A673 (cell line): ENCODE measurements around the gene SLX9. TPM values are rescaled to one million over a fixed set of nuclear protein-coding genes. Genes with fewer than 3 reads are reported as not detected.
A peak's percentile ranks its signal among the peaks of the same experiment; 100 is the strongest.

ENCODE experiments used
- Bru-seq: library from RNA; stranded (reverse); fragments of 400-500 nt; gene quantifications from one replicate; lab custom pipeline; 2021; lab: Mats Ljungman, UMichigan
- BruChase-seq, 2 experiments: library from RNA; stranded (reverse); fragments of 400-500 nt; gene quantifications; one replicate each; lab custom pipeline; 2021; lab: Mats Ljungman, UMichigan
- BruUV-seq: library from RNA; stranded (reverse); fragments of 400-500 nt; replicated peaks from 2 replicates; lab custom pipeline; 2021; lab: Mats Ljungman, UMichigan
- CTCF ChIA-PET: fragments of 300-600 bp; sonication (Branson Sonifier 250); formaldehyde crosslinking; loops from one replicate; lab custom pipeline; 2022; ENCODE audit warnings: antibody characterized with exemption; lab: Charles Lee
- POLR2A ChIA-PET: fragments of 300-600 bp; sonication (Branson Sonifier 250); formaldehyde crosslinking; loops from one replicate; lab custom pipeline; 2022; ENCODE audit warnings: antibody characterized with exemption; ENCODE audit not compliant: low non-redundant PET; lab: Charles Lee
- DNase-seq: peaks from one replicate; pipeline ENCODE4 v3.0.0-alpha.2; 2015; ENCODE audit warnings: low spot score
- H3K27ac ChIP-seq: fragments of 200-600 bp; sonication (generic); 2 replicates; pipeline ENCODE4 v1.5.1; 2016; ENCODE audit warnings: mixed run types, low read depth, mild to moderate bottlenecking, mixed read lengths, antibody characterized with exemption, low read length; ENCODE audit not compliant: poor library complexity, severe bottlenecking
- H3K27me3 ChIP-seq: fragments of 200-600 bp; sonication (generic); replicated peaks from 2 replicates; pipeline ENCODE4 v1.6.1; 2017; ENCODE audit warnings: mixed run types, low read depth, mild to moderate bottlenecking, mixed read lengths, antibody characterized with exemption, low read length; ENCODE audit not compliant: insufficient read depth, poor library complexity
- H3K36me3 ChIP-seq: fragments of 200-600 bp; sonication (generic); 2 replicates; pipeline ENCODE4 v1.6.1; 2016; ENCODE audit warnings: mixed run types, mild to moderate bottlenecking, mixed read lengths, antibody characterized with exemption, low read length; ENCODE audit not compliant: insufficient read depth, poor library complexity, severe bottlenecking
- H3K4me1 ChIP-seq: fragments of 200-600 bp; sonication (generic); 2 replicates; pipeline ENCODE4 v1.6.1; 2017; ENCODE audit warnings: mixed run types, mild to moderate bottlenecking, mixed read lengths, antibody characterized with exemption, low read length; ENCODE audit not compliant: insufficient read depth, poor library complexity, severe bottlenecking
- H3K4me3 ChIP-seq: fragments of 200-600 bp; sonication (generic); 2 replicates; pipeline ENCODE4 v1.5.1; 2016; ENCODE audit warnings: low read depth, mixed run types, mild to moderate bottlenecking, mixed read lengths, low read length; ENCODE audit not compliant: poor library complexity, severe bottlenecking
- H3K9me3 ChIP-seq: fragments of 200-600 bp; sonication (generic); 2 replicates; pipeline ENCODE4 v1.6.1; 2016; ENCODE audit warnings: mixed run types, low read depth, mild to moderate bottlenecking, mixed read lengths, antibody characterized with exemption, low read length; ENCODE audit not compliant: poor library complexity, severe bottlenecking
- EZH2 ChIP-seq: fragments of 200-600 bp; sonication (generic); IDR thresholded peaks from 2 replicates; pipeline ENCODE4 v1.6.1; 2017; ENCODE audit warnings: borderline replicate concordance, low read depth, mild to moderate bottlenecking, mixed read lengths, antibody characterized with exemption, low read length; ENCODE audit not compliant: poor library complexity, severe bottlenecking
- intact Hi-C: fragments of 100-400 bp; cut with micrococcal nuclease; formaldehyde crosslinking; loops from one replicate; pipeline ENCODE4 v1.10.0; 2022; ENCODE audit not compliant: unreplicated experiment
- long read RNA-seq: library from polyadenylated mRNA; stranded (forward); transcript quantifications from one replicate; pipeline ENCODE4 v2.0.0, GENCODE V29; 2022
- total RNA-seq: library from RNA; stranded (reverse); gene quantifications from 2 replicates; pipeline ENCODE4 v1.2.3, GENCODE V29; 2021
- TF ChIP-seq, protein P1 (sequence below): fragments of 300-800, 200-600 bp; sonication (generic); conservative IDR thresholded peaks from 2 replicates; pipeline ENCODE4 v1.5.1; 2017; ENCODE audit warnings: low read depth, mild to moderate bottlenecking, antibody characterized with exemption, low read length, moderate library complexity, mixed read lengths

Gene SLX9, protein sequence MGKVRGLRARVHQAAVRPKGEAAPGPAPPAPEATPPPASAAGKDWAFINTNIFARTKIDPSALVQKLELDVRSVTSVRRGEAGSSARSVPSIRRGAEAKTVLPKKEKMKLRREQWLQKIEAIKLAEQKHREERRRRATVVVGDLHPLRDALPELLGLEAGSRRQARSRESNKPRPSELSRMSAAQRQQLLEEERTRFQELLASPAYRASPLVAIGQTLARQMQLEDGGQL
- total RNA-seq = 114 and 115 TPM in 2 replicates
- Bru-seq, nascent RNA = percentile 82 among the genes with signal in this experiment
- BruChase-seq, experiment 1, labeled RNA remaining after a 2-hour chase = percentile 89 among the genes with signal in this experiment
- percentile 94 among the genes with signal in this experiment for BruChase-seq, experiment 2, labeled RNA remaining after a 6-hour chase
- long read RNA-seq, transcript FAM207A-202 (6 exons, 880 nt) = major isoform, 21 of 139 reads
- long read RNA-seq, transcript FAM207A-201 (6 exons, 927 nt) = minor isoform, 14 of 139 reads
- long read RNA-seq, partial matches to known transcripts = 65 of 139 reads
- long read RNA-seq, other reads (novel, unspliced or antisense) = 39 of 139 reads

DNA sequence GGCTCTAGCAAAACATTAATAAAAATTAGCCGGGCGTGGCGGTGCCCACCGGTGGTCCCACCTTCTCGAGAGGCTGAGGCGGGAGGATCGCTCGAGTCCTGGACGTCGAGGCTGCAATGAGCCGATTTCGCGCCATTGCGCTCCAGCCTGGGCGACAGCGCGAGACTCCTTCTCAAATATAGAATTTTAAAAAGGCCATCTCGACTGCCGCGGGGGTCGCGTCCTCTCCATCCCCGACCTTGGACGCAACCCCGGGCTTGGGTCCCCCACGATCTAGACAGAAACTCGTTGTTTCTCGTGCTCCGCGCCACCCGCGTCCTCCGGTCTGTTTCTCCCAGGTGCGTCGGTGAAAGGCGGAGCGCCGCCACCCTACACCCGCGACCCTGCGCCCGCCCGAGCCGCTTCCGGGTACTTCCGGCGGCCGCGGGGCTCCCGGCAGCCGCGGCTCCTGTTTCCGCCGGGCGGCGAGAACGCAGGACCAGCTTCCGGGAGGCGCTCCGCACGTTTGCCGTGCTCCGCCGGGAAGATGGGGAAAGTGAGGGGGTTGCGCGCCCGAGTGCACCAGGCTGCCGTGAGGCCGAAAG lies at the start of gene SLX9:
TSS of gene SLX9 (plus strand) at position 498 of the 584 bp plus-strand sequence. CDS start at position 527, 29 bp downstream.
- TF ChIP-seq, protein P1, sequence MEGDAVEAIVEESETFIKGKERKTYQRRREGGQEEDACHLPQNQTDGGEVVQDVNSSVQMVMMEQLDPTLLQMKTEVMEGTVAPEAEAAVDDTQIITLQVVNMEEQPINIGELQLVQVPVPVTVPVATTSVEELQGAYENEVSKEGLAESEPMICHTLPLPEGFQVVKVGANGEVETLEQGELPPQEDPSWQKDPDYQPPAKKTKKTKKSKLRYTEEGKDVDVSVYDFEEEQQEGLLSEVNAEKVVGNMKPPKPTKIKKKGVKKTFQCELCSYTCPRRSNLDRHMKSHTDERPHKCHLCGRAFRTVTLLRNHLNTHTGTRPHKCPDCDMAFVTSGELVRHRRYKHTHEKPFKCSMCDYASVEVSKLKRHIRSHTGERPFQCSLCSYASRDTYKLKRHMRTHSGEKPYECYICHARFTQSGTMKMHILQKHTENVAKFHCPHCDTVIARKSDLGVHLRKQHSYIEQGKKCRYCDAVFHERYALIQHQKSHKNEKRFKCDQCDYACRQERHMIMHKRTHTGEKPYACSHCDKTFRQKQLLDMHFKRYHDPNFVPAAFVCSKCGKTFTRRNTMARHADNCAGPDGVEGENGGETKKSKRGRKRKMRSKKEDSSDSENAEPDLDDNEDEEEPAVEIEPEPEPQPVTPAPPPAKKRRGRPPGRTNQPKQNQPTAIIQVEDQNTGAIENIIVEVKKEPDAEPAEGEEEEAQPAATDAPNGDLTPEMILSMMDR = no peak
- no peak for TF ChIP-seq EZH2
- H3K9me3 ChIP-seq = no peaks in the 10 kb centered on the region
- intact Hi-C loops = no loop called here
- no peaks in the 10 kb centered on the region for H3K27me3 ChIP-seq
- H3K4me3 ChIP-seq = peak within 1 kb of the TSS; percentile 71
- peak; percentile 94 for DNase-seq
- BruUV-seq = no TSS peak
- CTCF ChIA-PET = no interaction called here
- H3K4me1 ChIP-seq = peaks cover 21% of the 10 kb centered on the region
- POLR2A ChIA-PET = interaction anchor here (0.7 kb wide), 1 partner anchor 11 kb away, joined by 10 read pairs; no protein-coding TSS in a partner anchor
- peak within 1 kb of the TSS; percentile 100 for H3K27ac ChIP-seq
- peaks cover 38% of the 10 kb centered on the region for H3K36me3 ChIP-seq

DNA sequence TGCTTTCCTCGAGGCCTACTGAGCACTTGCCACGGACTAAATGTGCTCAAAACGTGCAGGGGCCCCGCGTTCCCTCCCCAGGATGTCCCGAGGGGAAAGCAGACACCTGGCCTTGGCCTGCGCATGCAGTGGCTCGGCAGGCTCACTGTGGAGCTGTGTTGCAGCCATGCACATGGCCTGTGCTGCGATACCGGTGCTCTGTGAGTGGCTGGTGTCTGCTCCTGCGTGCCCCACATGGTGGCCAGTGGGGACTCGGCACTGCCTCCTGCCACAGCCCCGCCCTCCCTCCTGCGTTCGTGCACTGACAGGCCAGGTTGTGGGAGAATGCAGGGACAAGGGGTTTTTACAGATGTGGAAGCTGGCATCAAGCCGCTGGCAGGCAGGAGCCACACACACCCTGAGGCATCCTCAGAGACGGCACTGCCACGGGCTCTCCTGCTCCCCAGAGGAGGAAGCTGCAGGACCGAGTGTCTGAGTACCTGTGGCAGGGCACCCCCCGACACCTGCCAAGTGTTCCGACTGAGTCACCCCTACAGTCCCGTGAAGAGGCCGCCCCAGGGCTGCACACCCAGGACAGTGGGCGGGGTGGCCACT lies 49.4 kb upstream of the SLX9 start:
- H3K36me3 ChIP-seq = no peaks in the 10 kb centered on the region
- peak overlapping the region; percentile 30 for H3K27ac ChIP-seq
- DNase-seq = no peak
- no peaks in the 10 kb centered on the region for H3K27me3 ChIP-seq
- ChIA-PET CTCF (no interaction called here), POLR2A (no interaction called here)
- no peak overlapping the region for H3K4me3 ChIP-seq
- intact Hi-C loops = loop anchor here (5.0 kb wide), 2 partner anchors 42 to 247 kb away; no protein-coding TSS in a partner anchor
- TF ChIP-seq, protein P1 = no peak
- no peak for TF ChIP-seq EZH2
- no peaks in the 10 kb centered on the region for H3K9me3 ChIP-seq
- no TSS peak for BruUV-seq
- peaks cover 4% of the 10 kb centered on the region for H3K4me1 ChIP-seq

DNA sequence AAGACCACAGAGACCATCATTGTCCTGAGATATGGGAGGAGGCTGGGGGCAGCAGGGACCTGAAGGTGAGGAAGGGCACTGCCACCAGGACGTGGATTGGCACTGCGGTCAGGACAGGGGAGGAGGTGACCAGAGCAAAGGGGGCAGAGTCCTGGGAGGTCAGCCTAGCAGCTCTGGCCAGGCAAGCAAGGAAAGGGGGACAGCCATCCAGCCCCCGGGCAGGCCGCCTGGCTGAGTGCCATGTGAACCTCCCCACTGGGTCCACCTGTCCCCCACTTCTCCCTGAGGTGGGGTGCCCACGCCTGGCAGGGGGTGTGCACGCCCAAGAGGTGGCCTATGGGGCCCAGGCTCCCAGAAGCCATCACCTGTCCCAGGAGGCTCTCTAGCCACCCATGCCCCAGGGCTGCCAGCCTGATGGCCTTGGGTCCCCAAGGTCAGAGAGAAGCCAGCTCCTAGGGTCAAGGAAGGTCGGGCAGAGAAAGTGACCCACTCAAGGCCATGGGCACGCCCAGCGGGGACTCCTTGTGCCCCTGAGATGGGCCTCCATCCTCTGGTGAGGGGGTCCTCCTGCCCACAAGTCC lies 48.8 kb upstream of the SLX9 start:
- no peaks in the 10 kb centered on the region for H3K27me3 ChIP-seq
- no peak overlapping the region for H3K27ac ChIP-seq
- H3K4me1 ChIP-seq = peaks cover 4% of the 10 kb centered on the region
- BruUV-seq = no TSS peak
- TF ChIP-seq, protein P1 = no peak
- TF ChIP-seq EZH2 = no peak
- POLR2A ChIA-PET = no interaction called here
- H3K9me3 ChIP-seq = no peaks in the 10 kb centered on the region
- intact Hi-C loops = loop anchor here (5.0 kb wide), 2 partner anchors 41 to 246 kb away; no protein-coding TSS in a partner anchor
- no peak overlapping the region for H3K4me3 ChIP-seq
- CTCF ChIA-PET = no interaction called here
- no peak for DNase-seq
- H3K36me3 ChIP-seq = no peaks in the 10 kb centered on the region
